Endothelial cell of umbilical vein (primary cell): ENCODE measurements around the gene MT1E.

ENCODE experiments used
- EZH2 ChIP-seq: IDR thresholded peaks from 2 replicates; pipeline ENCODE4 v1.6.1; 2012; ENCODE audit warnings: borderline replicate concordance, low read depth, mild to moderate bottlenecking, moderate library complexity, low read length, inconsistent platforms; ENCODE audit not compliant: severe bottlenecking
- JUN ChIP-seq: IDR thresholded peaks from 2 replicates; pipeline ENCODE4 v1.6.1; 2011; ENCODE audit warnings: borderline replicate concordance, low read depth; ENCODE audit not compliant: insufficient read length, insufficient read depth
- MYC ChIP-seq: IDR thresholded peaks from one replicate; pipeline ENCODE4 v1.6.1; 2011; ENCODE audit warnings: mild to moderate bottlenecking, low read depth, low read length
- POLR2A ChIP-seq: IDR thresholded peaks from 2 replicates; pipeline ENCODE4 v1.6.1; 2012; ENCODE audit warnings: low read depth, mild to moderate bottlenecking, control low read depth, low read length
- POLR2AphosphoS5 ChIP-seq: IDR thresholded peaks from 2 replicates; pipeline ENCODE4 v1.6.1; 2012; ENCODE audit warnings: low read depth, mild to moderate bottlenecking, control low read depth, low read length, moderate library complexity; ENCODE audit not compliant: insufficient read depth
- TF ChIP-seq, protein P1 (sequence below), 2 donors: IDR thresholded peaks; 1 replicate in 1 of 2; 2 replicates in 1 of 2; pipeline ENCODE4 v1.5.1; 2011; ENCODE audit warnings: low read length in 2 of 2, mild to moderate bottlenecking in 2 of 2, moderate library complexity in 2 of 2, control low read depth in 1 of 2, inconsistent platforms in 1 of 2, low read depth in 1 of 2; ENCODE audit not compliant: insufficient read depth in 1 of 2; ENCODE audit errors: extremely low read depth in 1 of 2
- TF ChIP-seq, protein P2 (sequence below): IDR thresholded peaks from 2 replicates; pipeline ENCODE4 v1.6.1; 2011; ENCODE audit not compliant: insufficient read depth, insufficient read length

DNA sequence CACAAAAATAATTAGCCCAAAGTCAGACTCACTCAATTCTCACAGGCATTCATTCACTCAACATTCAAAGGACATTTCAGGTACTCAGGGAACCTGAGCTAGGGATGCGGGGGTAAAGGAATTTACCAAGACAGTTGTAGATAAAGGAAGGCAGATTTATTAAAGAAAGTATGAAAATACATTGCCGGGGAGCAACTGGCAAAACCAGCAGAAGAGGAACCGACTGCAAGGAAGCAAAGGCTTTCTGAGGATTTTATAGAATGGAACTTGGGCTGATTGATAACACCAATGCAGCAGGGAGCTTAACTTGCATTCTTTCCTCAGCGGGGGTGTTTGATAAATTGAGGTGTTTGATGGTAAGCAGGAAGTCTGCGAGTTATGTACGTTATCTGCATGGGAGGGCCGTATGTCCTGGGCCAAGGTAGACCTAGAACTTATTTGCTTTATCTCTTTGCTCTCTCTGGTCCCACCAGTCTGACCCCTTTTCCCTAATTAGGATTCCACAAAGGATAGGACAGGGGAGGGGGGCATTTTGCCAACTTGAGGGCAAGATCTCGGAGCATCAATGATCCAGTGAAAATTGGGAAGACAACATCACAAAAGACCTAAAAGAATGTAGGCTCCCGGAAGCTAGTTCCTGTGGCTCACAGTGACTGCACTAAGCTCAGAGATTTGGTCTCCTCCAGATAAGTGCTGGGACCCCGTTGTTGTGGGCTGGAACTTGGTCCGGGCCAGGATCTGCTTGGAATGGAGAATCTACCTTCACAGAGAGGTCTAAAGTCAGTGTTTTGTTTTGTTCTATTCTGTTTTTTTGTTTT lies 42.0 kb upstream of the MT1E start:
- TF ChIP-seq, protein P1, sequence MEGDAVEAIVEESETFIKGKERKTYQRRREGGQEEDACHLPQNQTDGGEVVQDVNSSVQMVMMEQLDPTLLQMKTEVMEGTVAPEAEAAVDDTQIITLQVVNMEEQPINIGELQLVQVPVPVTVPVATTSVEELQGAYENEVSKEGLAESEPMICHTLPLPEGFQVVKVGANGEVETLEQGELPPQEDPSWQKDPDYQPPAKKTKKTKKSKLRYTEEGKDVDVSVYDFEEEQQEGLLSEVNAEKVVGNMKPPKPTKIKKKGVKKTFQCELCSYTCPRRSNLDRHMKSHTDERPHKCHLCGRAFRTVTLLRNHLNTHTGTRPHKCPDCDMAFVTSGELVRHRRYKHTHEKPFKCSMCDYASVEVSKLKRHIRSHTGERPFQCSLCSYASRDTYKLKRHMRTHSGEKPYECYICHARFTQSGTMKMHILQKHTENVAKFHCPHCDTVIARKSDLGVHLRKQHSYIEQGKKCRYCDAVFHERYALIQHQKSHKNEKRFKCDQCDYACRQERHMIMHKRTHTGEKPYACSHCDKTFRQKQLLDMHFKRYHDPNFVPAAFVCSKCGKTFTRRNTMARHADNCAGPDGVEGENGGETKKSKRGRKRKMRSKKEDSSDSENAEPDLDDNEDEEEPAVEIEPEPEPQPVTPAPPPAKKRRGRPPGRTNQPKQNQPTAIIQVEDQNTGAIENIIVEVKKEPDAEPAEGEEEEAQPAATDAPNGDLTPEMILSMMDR (IDR thresholded peaks at IDR 0.05; ENCODE audit: extremely low read depth in 1 of 2, insufficient read depth in 1 of 2, low read depth in 1 of 2, low read length in 2 of 2) = no peak
- no peak for TF ChIP-seq MYC
- no peak for TF ChIP-seq POLR2AphosphoS5
- no peak for TF ChIP-seq POLR2A
- TF ChIP-seq, protein P2, sequence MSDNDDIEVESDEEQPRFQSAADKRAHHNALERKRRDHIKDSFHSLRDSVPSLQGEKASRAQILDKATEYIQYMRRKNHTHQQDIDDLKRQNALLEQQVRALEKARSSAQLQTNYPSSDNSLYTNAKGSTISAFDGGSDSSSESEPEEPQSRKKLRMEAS = no peak
- TF ChIP-seq EZH2 = no peak
- no peak for TF ChIP-seq JUN
